Kidney (tissue), 14 donors: ENCODE data around the gene LTBP1. TPM values are rescaled to one million over a fixed set of nuclear protein-coding genes. Genes with fewer than 3 reads are reported as not detected.

Source experiments
- DNase-seq, 5 donors: peaks; one replicate each; pipeline ENCODE4 v3.0.0-alpha.2; 2013 to 2020
- FAIRE-seq: peaks from 2 replicates; lab custom pipeline; 2012; peaks lifted over from hg19 to GRCh38; lab: Jason Lieb, UNC
- H3K27ac ChIP-seq, 2 donors: one replicate each; pipeline ENCODE4 v1.7.0; 2013; ENCODE audit warnings: low read depth in 2 of 2, low read length in 2 of 2, inconsistent platforms in 1 of 2
- H3K27me3 ChIP-seq: one replicate; pipeline ENCODE4 v1.7.1; 2013; ENCODE audit warnings: low read length, inconsistent platforms; ENCODE audit not compliant: control insufficient read depth, insufficient read depth
- H3K36me3 ChIP-seq, 3 donors: one replicate each; pipeline versions ENCODE4 v1.7.0 to v1.7.1; 2013; ENCODE audit warnings: low read length in 3 of 3, control low read depth in 1 of 3, inconsistent platforms in 1 of 3; ENCODE audit not compliant: insufficient read depth in 3 of 3, control insufficient read depth in 2 of 3
- H3K4me1 ChIP-seq, 3 donors: one replicate each; pipeline versions ENCODE4 v1.7.0 to v1.7.1; 2013; ENCODE audit warnings: low read length in 3 of 3, inconsistent platforms in 1 of 3, low read depth in 1 of 3; ENCODE audit not compliant: control insufficient read depth in 2 of 3, insufficient read depth in 2 of 3
- H3K4me3 ChIP-seq, 3 donors: one replicate each; pipeline versions ENCODE4 v1.7.0 to v1.8.1; 2013; ENCODE audit warnings: low read length in 3 of 3, control low read depth in 1 of 3, inconsistent platforms in 1 of 3
- H3K9ac ChIP-seq, 3 donors: one replicate each; pipeline versions ENCODE4 v1.7.0 to v1.7.1; 2013; ENCODE audit warnings: low read length in 3 of 3, control low read depth in 1 of 3, inconsistent platforms in 1 of 3
- H3K9me3 ChIP-seq, 3 donors: one replicate each; pipeline versions ENCODE4 v1.7.0 to v1.7.1; 2013; ENCODE audit warnings: low read length in 3 of 3, control low read depth in 1 of 3, inconsistent platforms in 1 of 3; ENCODE audit not compliant: control insufficient read depth in 2 of 3, insufficient read depth in 1 of 3
- CTCF ChIP-seq: IDR thresholded peaks from 3 replicates; pipeline ENCODE4 v1.5.1; 2012; ENCODE audit warnings: mild to moderate bottlenecking, moderate library complexity, borderline replicate concordance; ENCODE audit not compliant: insufficient read depth; ENCODE audit errors: extremely low read depth
- intact Hi-C: fragments of 100-400 bp; cut with DNase I; formaldehyde crosslinking; loops from one replicate; pipeline ENCODE4 v1.11.1; 2022
- polyA plus RNA-seq: library from polyadenylated mRNA; stranded (reverse); fragments of 350-450 nt; fragmentation: Illumina TruSeq; extraction: RNeasy Lipid Tissue Mini Kit (QIAGEN cat#74804); gene quantifications from one replicate; pipeline ENCODE4 v1.2.3, GENCODE V29; 2014; ENCODE audit warnings: low read depth, low replicate concordance; ENCODE audit not compliant: insufficient read depth
- total RNA-seq: library from RNA; stranded (reverse); fragmentation: NEBNext Ultra II Directional; extraction: Animal tissue kit (Norgen Biotek cat#: 25700); gene quantifications from one replicate; pipeline ENCODE4 v1.2.1, GENCODE V29; 2021
- donor health status: control.
- donor health status: control.
- donor health status: control.
- donor health status: control.
- donor health status: control.
- donor health status: DM: yes; HTN: yes; CAD: no.
- donor health status: Normal renal cell carcinoma (clear cell type).

Gene LTBP1
- total and polyA plus RNA-seq, 2 donors from 2014 or later, result 9.3 to 39.8 TPM

GRCh38 chr2:33342705-33343104, 396.0 kb downstream of the LTBP1 start:
- H3K27me3 ChIP-seq, result no peaks in the 10 kb centered on the region
- intact Hi-C loops, result no loop called here
- no peak for TF ChIP-seq CTCF
- FAIRE-seq (no peak), DNase-seq (no peak)
- H3K9me3 ChIP-seq, result no peaks in the 10 kb centered on the region
- H3K4me1 ChIP-seq, result peaks cover 0 to 3% (median 0%) of the 10 kb centered on the region in 3 donors
- no peak overlapping the region for H3K9ac ChIP-seq
- no peak overlapping the region for H3K4me3 ChIP-seq
- no peaks in the 10 kb centered on the region for H3K36me3 ChIP-seq
- H3K27ac ChIP-seq, result no peak overlapping the region

- no peak overlapping the region for H3K27ac ChIP-seq
- no peak overlapping the region for H3K9ac ChIP-seq
- TF ChIP-seq CTCF, result no peak
- DNase-seq (no peak), FAIRE-seq (no peak)
- intact Hi-C loops, result no loop called here
- H3K4me3 ChIP-seq, result no peak overlapping the region
- no peaks in the 10 kb centered on the region for H3K36me3 ChIP-seq
- H3K9me3 ChIP-seq, result no peaks in the 10 kb centered on the region
- H3K27me3 ChIP-seq, result no peaks in the 10 kb centered on the region
- peaks cover 0 to 3% (median 0%) of the 10 kb centered on the region in 3 donors for H3K4me1 ChIP-seq
These were observed 396.7 kb downstream of the LTBP1 start for GRCh38 chr2:33343387-33343895.

- no peaks in the 10 kb centered on the region for H3K36me3 ChIP-seq
- no peak for FAIRE-seq
- intact Hi-C loops, result no loop called here
- DNase-seq, result no peak
- no peak for TF ChIP-seq CTCF
- peaks cover 0 to 3% (median 0%) of the 10 kb centered on the region in 3 donors for H3K4me1 ChIP-seq
- no peak overlapping the region for H3K27ac ChIP-seq
- no peak overlapping the region for H3K4me3 ChIP-seq
- H3K9ac ChIP-seq, result no peak overlapping the region
- no peaks in the 10 kb centered on the region for H3K27me3 ChIP-seq
- no peaks in the 10 kb centered on the region for H3K9me3 ChIP-seq
These were observed 397.5 kb downstream of the LTBP1 start for GRCh38 chr2:33344230-33344629.

- H3K36me3 ChIP-seq, result no peaks in the 10 kb centered on the region
- intact Hi-C loops, result no loop called here
- no peak overlapping the region for H3K9ac ChIP-seq
- H3K4me3 ChIP-seq, result no peak overlapping the region
- H3K27ac ChIP-seq, result no peak overlapping the region
- H3K27me3 ChIP-seq, result no peaks in the 10 kb centered on the region
- TF ChIP-seq CTCF, result no peak
- H3K4me1 ChIP-seq, result no peaks in the 10 kb centered on the region
- no peak for FAIRE-seq
- no peaks in the 10 kb centered on the region for H3K9me3 ChIP-seq
- DNase-seq, result peak in 2 of 5 donors; percentile 4 to 26
These were observed 401.1 kb downstream of the LTBP1 start for GRCh38 chr2:33347856-33348255.
